Dedifferentiated amniotic fluid mesenchymal stem cell (primary cell): Measurements from ENCODE around the gene FBF1.

ENCODE experiments used
- DNase-seq: peaks from one replicate; pipeline ENCODE4 v3.0.0-alpha.2; 2016; ENCODE audit errors: extremely low spot score

FBF1 gene

DNA sequence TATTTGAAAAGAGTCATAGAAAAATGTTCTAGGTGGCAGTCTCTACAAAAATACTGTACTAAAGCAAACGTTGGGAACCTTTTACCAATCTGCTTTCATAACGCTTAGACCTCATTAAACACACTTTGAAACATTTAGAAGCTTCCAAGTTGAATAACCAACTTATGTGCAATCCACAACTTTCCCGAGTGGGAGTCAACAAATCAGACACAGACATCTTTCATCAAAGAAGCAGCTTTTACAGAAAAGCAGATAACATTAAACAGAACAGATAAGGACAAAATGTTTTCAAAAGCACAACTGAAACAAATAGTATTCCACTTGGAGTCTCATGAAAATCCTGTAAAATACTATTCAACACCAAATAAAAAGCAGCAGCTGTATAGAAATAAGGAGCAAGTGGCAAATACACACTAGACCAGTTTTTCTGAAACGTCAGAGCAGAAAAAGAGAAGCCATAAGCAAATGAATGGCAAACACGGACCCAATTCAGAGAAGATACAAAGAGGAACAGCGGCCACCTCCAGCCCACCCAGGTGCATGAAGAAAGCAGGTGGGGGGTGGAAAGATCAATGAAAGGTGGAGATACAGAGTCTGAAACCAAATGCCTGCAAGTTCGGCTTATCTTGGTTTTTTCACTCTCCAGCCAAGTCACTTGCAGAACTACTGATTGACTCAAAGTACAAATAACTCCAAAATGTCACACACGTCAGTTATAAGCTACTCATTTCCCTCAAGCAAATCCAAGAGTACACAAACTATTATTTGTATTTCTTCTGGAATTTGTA, 18.4 kb upstream of the FBF1 start:
- DNase-seq: no peak

DNA sequence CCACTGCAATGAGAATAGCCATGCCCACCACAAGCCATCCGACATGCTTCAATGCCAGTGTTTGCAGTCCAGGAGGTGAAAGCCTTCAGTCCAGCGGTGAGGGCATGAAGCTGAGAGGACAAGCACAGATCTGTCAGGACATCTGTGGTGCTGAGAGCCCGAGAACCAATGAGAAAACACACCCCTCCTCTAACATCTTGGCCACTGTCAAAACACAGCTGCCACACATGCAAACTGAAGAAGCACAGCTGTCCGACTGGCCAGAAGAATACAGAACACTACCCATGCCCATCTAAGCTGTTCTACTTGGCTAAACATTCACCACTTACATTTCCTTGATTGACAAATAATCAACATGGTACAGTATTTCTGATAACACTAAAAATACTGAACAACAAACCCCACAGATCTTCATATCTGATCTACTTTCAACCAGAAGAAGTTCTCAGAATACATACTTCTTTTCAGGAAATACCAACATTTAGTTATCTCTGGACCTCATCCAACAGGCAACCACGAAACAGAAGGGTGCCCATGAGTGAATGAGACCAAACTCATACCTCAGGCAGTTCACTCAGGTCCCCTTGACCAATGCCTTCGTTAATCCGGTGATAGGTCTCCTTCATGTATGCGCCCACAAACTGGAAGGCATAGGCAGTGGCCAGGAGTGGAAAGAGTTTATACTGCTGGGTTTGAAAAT, 10.2 kb upstream of the FBF1 start:
- DNase-seq: no peak

DNA sequence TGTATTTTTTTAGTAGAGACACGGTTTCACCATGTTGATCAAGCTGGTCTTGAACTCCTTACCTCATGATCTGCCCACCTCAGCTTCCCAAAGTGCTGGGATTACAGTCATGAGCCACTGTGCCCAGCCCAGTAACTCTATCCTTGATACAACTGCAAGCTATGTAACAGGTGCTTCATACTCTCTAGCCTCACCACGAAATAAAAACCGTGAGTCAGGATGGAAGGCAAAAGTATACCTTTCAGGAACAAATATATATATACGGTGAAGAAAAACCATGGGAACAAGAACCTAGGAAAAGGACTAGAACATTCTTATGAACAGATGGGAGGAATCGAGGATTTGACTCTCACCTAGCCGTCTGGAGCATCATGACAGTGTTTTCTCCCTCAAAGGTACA, 9.6 kb upstream of the FBF1 start:
- DNase-seq: no peak

DNA sequence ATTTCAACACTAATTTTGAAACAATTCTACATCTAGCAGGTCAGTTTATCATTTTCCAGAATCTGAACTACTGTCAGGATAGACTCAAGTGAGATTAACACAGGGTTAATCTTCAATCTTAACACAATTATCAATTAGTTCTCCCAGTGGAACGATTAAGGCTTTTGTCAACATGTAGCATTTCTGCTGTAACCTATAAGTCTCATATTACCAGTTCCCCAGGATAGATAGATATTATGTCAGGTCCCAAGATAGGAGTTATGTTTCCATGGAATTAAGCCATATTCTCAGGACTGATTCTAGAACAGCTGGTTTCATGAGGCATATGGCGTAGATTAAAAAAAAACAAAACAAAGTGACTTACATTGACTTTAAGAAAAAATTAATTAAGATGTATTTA, 4.4 kb upstream of the FBF1 start:
- no peak for DNase-seq

DNA sequence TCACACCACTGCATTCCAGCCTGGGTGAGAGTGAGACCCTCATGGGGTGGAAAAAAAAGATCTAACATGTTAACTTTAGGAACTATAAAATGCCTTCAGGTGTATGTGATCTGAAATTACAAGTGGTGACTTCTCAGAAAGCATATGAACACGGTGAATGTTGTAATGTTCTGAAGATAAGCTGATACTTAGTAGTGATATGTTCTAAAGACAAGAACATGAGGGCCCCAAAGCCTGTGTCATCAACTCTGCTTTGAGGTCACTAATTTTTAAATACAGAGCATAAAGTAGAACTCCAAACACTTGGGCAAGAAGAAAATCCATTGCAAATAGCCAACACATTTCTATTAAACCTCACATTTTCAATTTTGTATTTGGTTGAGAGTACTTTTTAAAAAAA, 2.6 kb upstream of the FBF1 start:
- no peak for DNase-seq

DNA sequence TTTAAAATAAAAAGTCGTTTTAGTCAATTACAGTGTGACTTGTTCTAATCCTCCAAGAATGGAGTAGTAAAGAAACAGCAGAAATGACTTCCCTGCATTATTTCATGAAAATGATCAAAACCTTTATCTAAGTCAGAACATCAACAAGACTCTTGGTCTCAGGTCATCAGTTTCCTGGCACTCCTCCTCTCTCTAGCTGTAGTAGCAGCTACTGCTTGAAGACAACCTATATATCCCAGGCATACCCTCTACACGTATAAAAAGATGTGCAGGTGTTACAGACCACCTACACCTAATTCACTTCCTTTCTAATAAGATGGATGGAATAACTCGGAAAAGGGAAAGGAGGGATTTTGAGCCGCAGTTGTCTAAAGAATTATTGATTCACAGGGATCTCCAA, 1.6 kb upstream of the FBF1 start:
- DNase-seq: no peak

DNA sequence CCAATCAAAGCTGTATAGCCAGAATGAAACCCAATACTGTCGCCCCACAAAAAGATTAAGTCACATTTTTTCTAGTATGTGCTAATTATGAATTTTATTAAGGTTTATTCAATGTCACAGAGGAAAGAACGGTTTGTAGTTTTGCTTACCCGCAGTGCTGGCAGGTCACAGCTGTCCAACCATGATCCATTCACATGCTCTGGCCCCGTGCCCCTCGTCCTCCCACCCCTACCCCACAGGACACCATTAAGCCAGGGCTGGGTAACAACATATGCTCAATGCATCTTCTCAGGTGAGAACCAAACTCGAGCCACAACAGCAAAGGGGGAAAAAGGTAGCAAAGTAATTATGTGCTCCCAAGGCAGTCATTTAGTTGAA, 589 bp upstream of the FBF1 start:
- no peak for DNase-seq

DNA sequence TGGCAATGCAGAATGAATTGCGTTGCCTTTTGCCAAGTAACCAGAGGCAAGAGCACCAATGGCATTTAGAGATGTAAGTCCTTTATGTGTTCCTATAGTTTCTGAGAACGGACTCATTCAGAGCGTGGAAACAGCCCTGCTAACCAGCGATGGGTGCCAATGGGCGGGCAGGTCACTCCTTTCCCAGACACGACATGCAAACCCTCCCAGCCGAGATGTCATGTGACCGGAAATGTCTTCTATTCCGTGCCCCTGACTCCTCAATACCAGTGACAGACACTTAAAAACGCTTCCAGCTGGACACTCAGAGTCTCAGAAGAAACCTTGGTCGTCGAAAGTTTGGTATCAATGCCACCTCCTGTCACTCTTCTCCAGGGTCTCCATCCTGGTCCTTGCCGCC, 3.2 kb downstream of the FBF1 start:
- no peak for DNase-seq

DNA sequence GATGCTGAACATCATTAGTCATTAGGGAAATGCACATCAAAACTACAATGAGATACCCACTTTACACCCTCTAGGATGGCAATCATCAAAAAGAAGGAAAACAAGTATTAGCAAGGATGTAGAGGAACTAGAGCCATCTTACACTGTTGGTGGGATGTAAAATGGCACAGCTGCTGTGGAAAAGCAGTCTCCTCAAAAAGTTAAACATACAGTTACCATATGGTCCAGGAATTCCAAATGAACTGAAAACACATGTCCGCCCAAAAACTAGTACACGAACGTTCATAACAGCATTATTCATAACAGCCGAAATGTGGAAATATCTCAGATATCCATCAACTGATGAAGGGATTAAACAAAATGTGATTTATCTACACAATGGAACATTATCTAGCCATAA, 7.0 kb downstream of the FBF1 start:
- no peak for DNase-seq

DNA sequence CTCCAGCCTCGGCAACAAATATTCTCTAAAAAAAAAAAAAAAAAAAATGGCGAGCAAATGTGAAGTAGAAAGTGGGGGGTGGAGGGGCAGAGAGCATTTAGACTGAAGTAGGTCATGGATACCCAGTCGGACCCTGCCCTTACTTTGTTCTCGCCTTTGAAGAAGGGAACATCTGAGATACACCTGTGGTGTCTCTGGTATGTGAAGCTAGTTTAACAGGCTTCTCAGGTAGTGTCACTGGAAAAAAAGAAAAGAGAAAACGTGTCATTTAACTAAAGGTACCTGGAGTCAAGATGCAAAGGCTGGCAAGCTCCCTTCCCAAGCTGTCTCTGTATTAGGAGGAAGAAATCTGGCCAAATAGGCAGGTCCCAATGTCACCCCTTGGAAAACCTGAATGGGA, 8.0 kb downstream of the FBF1 start:
- DNase-seq: no peak

DNA sequence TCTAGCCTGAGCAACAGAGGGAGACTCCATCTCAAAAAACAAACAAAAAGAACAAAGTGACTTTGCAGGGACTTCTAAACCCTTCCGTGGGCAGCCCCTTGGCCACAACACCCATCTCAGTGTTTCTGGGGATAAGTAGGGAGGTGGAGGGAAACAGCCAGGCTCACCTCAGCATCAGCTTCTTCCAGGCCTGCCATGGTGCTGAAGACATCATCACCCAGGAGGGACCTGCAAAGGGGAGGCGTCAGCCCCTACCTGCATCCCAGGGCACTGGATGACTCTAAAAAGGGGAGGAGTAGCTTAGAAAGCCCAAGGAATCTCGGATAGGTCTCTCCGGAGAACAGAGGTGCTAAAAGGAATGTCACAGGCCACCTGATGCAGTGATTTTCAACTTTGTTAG, 9.8 kb downstream of the FBF1 start:
- no peak for DNase-seq

DNA sequence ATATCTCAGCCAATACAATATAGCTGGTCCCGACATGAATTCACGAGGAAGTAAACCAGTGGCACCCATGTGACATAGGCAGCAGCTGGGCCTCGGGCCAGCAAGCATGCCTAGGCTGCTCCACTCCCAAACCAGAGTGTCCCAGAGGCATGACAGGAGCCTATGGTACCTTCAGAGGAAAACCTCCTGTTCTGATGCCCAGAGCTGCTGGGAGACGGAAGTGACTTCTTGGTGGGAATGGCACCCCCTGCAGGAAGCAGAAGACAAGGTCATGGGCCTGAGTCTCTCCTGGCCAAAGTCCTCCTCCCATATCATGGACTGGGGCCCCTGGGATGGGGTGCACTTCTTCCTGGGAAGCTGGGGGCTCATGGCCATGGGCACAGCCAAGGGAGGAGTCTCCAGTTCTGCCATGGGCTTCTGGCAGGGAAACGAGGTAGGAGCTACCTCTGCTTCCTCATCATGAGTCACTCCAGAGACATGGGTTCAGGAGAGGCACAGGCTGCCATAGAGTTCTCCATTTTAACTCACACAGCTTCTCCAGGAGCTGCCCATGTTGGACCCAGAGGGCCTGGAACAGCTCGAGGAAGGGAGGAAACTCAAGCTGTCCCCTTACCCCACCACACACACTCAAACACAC, 13.4 kb downstream of the FBF1 start:
- no peak for DNase-seq

DNA sequence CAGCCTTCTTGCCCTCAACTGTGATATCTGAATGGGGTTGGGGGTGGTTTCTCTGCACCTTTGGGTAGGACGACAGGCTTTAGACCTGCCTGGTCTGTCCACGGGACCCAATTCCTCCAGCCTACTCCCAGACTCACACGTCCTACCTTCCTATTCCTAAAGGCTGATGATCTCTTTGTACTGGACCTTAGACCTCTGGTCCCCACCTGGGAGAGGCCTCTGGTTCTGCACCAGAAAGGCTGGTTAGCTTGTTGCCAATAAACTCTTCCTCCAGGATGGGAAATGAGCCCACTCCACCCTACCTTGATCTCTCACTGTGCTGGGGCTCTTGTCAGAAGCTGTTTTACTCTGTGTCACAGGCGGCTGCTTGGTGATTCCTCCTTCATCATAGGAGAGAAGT, 14.4 kb downstream of the FBF1 start:
- DNase-seq: no peak

DNA sequence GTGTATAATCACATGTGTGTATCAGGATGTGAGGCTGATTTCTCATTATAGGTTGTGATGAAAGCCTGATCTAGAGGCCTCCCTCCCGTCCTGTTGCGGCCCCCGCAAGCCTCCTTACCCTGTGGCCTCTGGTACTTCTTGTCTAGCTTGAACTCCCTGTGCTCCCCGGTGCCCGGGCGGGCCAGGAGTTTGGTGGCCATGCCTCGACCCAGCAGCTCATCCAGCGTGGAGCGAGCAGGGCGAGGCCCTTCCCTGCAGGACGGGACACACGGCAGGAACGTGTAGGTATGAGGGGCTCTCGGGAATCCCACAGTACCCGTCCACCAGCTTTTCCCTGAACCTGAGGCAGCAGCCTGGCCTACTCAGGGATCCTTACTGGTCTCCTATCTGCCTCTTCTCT, 14.9 kb downstream of the FBF1 start:
- no peak for DNase-seq

DNA sequence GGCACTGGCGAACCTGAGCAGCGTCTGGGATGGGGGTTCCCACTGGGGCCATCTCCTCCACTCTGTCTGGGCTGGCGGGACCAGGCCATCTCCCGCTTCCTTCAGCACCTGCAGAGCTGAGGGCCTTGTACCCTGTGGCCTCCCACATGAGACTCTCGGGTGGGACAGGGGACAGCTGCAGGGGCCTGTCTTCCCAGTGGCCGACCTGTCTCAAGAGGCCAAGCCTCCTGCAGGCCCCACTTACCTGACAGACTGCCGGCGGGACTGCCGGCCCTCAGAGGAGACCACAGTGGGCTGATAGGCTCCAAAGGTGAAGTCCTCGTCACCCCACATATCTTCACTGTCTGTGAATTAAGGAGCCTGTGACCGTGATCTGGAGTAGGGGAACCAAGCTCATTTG, 15.7 kb downstream of the FBF1 start:
- DNase-seq: no peak

DNA sequence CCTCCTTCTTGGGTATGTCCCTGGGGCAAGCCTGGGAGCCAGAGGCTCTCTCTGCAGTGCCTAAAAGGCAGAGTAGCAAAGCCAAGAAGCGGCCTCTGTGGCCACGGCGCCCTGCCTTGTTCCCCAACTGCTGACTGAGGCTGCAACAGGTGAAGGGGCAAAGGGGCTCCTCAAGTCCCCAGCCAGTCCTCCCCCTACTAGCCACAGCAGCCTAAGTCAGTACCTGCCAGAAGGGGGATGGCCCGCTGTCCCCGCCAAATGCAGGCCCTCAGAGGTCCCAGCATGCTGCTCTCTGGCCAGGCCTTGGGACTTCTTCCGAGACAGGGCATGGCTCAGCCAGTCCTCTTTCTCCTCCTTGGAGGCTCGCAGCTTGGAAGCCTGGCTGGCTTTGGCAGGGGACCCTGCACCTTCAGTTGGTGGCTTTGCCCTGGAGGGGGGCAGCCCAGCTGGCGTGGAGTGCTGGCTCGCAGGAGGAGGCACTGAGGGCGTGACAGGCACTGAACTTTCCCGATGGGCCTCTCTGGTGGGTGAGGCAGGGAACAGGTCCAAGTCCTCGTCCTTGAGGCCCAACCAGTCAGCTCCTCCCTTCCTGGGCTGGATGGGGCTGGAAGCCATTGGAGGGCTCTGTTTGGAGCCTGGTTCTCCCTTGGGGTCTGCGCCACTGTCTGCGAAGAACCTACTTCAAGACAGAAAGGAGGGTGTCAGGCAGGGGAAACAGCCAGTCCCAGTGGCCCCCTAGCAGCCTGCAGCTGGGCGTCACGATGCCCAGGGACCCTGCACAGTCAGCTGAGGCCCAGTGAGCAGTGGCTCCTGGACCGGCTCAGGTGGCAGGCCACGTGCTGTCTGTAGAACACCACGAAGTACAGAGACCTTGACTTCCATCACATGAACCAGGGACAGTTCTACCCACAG, 17.6 kb downstream of the FBF1 start:
- DNase-seq: no peak

DNA sequence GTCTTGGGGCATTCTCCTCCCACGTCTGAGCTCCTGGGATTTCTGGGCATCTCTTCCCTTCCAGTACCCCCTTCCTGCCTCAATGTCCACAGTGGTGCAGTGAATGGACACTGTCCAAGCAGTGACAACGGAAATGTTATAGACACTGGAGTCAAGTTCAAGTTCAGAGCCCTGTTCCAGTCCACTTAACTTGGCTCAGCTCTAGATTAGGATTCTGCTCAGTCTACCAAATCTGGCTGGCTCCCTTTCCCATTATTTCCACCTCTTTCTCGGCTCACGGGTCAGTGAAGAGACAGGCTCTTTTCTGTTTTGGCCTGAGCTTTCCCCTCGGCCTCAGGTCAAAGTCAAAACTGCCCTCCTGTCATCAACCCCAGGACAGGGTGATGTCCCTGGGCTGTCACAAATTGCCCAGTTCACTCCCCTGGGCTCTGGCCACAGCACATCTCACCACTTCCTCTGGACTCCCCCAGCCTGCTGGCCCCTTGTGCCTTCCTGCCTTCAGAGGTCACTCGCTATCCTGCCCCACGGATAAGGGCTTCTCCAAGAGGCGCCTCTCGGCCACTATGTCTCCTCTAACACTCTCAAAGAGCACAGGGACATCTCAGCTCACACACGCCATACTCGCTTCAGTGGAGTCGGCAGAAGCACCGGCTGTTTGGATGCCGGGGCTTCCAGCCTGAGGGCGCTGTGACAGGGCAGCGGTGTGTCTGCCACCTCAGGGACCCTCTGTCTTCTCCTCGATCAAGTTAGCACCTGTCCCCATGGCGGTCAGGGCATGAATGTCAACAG, 18.5 kb downstream of the FBF1 start:
- no peak for DNase-seq

DNA sequence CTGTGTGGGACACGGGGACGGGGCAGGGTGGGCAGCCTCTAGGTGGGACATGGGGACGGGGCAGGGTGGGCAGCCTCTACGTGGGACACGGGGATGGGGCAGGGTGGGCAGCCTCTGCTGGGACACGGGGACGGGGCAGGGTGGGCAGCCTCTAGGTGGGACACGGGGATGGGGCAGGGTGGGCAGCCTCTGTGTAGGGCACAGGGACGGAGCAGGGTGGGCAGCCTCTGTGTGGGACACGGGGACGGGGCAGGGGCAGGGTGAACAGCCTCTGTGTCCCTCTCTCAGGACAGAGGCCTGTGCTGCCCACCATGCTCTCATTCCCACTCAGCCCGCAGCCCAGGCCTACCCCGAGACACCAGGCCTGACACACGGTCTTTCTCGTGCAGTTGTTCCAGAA, 19.2 kb downstream of the FBF1 start:
- no peak for DNase-seq

DNA sequence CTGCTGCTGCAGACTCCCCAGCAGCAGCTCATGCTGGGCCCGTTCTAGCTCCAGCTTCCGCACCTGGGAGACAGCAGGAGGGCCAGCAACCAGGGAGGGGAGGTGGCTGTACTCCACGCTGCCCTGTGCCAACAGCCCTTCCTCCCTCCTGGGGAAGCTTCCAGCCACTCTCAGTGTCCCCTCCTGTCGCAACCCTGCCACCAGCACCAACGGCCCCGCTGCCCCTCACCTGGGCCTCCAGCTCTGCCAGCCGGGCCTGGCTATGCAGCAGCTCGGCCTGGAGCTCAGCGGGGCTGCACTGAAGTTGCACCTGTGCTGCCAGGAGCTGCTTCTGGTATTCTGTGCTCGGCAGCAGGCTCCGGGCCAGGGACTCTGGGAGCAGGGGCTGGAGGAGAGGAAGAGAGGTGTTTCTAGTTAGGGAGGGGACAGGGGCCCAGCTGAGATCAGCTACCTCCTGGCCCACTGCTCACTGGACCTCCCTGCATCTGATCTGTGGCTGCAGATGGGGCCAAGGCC, 20.7 kb downstream of the FBF1 start:
- no peak for DNase-seq

DNA sequence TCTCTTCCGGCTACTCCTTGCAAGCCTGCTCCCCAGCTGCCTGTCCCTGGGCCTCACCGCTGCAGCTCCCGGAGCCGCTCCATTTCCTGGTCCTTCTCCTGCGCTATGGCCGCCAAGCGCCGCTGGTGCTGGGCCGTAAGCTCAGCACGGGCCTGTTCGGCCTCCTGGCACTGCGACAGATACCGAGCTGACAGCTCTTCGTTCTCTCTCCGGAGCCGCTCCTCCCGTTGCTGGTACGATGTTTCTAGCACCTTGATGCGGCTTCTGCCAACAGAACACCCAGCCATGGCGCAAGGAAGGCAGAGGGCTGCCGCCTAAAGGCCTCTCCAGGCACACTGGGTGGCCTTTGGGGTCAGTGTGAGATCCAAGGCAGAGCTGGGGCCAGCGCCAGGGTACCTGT, 21.2 kb downstream of the FBF1 start:
- DNase-seq: no peak

DNA sequence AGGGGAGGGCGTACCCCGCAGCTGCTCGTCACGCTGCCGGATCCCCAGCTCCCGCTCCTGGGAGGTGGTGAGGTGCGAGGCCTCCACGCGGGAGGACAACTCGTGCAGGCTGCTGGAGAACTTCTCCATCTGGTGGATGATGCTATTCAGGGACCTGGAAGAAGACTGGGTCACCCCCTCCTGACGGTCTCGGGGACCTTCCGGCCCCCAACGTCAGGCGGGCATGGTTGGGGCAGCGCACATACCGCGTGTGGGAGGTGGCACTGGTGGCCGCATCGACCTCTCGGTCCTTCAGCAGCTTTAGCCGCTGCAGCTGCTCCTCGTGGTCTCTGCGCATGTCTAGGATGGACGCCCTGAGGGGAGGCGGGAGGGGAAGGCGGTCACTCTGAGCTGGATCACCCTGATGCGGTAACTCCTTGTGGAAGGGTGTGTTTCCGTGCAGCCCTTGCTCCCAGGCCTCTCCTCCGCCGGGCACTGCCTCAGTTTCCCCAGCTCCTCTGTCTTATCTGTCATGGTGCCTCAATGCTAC, 22.9 kb downstream of the FBF1 start:
- DNase-seq: no peak
